Activated CD8-positive, alpha-beta T cell treated with anti-CD3 and anti-CD28 coated beads for 36 hours (primary cell): ENCODE results near the gene BMP7. TPM values are rescaled to one million over a fixed set of nuclear protein-coding genes. Genes with fewer than 3 reads are reported as not detected.

Experiments
- ATAC-seq: fragments of 200-7000 bp; cut with Tn5 transposase; one replicate; pipeline ENCODE4 v1.10.0; 2021; ENCODE audit warnings: mild to moderate bottlenecking, moderate library complexity
- CTCF ChIA-PET: fragments of 350-600 bp; sonication (Branson Sonifier 250); formaldehyde crosslinking; loops from one replicate; lab custom pipeline; 2021; ENCODE audit warnings: antibody characterized with exemption; lab: Charles Lee
- POLR2A ChIA-PET: fragments of 350-600 bp; sonication (Branson Sonifier 250); formaldehyde crosslinking; loops from one replicate; lab custom pipeline; 2021; ENCODE audit warnings: antibody characterized with exemption; lab: Charles Lee
- DNase-seq: peaks from one replicate; pipeline ENCODE4 v3.0.0-alpha.2; 2020
- H3K27ac Mint-ChIP-seq: one replicate; pipeline ENCODE4 v1.8.0; 2021; ENCODE audit warnings: mild to moderate bottlenecking, mixed read lengths
- H3K27me3 Mint-ChIP-seq: one replicate; pipeline ENCODE4 v1.8.0; 2021; ENCODE audit warnings: mixed read lengths
- H3K36me3 Mint-ChIP-seq: one replicate; pipeline ENCODE4 v1.8.0; 2021; ENCODE audit warnings: low read depth, mixed read lengths
- H3K4me1 Mint-ChIP-seq: one replicate; pipeline ENCODE4 v1.8.0; 2021; ENCODE audit warnings: low read depth, mixed read lengths
- H3K4me3 Mint-ChIP-seq: one replicate; pipeline ENCODE4 v1.8.0; 2021; ENCODE audit warnings: mild to moderate bottlenecking, moderate library complexity, mixed read lengths
- H3K9me3 Mint-ChIP-seq: one replicate; pipeline ENCODE4 v1.8.0; 2021; ENCODE audit warnings: mixed read lengths
- intact Hi-C: fragments of 100-400 bp; cut with micrococcal nuclease; formaldehyde crosslinking; loops from one replicate; pipeline ENCODE4 v1.10.0; 2022
- total RNA-seq, 2 experiments: library from RNA; stranded (reverse); gene quantifications; one replicate each; pipeline ENCODE4 v1.2.3, GENCODE V29; 2021
- TF ChIP-seq, protein P1 (sequence below): fragments of 200-600 bp; IDR thresholded peaks from one replicate; pipeline ENCODE4 v1.8.0; 2022; ENCODE audit warnings: antibody characterized with exemption, mild to moderate bottlenecking

Gene BMP7
- total RNA-seq, 2 experiments from 2014 or later, result not detected

DNA sequence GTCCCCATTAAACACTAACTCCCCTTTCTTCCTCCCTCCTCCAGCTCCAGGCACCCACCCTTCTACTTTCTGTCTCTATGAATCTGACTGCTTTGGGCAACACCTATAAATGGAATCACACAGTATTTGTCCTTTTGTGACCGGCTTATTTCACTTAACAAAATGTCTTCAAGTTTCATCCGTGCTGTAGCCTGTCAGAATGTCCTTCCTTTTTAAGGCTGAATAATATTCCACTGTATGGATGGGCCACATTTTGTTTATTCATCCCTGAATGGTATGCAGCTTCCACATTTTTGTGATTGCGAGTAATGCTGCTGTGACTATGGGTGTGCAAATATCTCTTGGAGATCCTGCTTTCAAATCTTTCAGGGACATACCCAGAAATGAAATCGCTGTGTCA is 28.4 kb downstream of the BMP7 start:
- no peaks in the 10 kb centered on the region for H3K36me3 Mint-ChIP-seq

DNA sequence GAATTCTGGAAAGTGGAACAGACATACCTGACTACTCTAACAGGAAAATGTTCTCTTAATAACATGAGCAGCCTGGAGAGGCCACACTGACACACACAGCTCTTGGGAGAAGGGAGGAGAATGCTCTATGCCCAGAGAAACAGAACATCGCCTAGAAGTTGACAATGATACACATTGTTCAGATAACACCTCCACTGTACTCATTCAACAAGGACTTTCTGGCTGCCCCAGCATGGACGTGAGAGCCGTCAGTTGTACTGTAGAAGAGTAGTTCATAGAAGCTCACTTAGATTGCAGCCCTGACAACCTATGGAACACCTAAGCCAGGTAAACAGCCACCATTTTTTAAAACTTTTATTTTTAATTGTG is 28.9 kb downstream of the BMP7 start:
- intact Hi-C loops, result no loop called here
- TF ChIP-seq, protein P1, sequence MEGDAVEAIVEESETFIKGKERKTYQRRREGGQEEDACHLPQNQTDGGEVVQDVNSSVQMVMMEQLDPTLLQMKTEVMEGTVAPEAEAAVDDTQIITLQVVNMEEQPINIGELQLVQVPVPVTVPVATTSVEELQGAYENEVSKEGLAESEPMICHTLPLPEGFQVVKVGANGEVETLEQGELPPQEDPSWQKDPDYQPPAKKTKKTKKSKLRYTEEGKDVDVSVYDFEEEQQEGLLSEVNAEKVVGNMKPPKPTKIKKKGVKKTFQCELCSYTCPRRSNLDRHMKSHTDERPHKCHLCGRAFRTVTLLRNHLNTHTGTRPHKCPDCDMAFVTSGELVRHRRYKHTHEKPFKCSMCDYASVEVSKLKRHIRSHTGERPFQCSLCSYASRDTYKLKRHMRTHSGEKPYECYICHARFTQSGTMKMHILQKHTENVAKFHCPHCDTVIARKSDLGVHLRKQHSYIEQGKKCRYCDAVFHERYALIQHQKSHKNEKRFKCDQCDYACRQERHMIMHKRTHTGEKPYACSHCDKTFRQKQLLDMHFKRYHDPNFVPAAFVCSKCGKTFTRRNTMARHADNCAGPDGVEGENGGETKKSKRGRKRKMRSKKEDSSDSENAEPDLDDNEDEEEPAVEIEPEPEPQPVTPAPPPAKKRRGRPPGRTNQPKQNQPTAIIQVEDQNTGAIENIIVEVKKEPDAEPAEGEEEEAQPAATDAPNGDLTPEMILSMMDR, result no peak
- Mint-ChIP-seq H3K4me3 (no peak overlapping the region), H3K4me1 (no peaks in the 10 kb centered on the region), H3K27ac (no peak overlapping the region), H3K9me3 (no peaks in the 10 kb centered on the region), H3K27me3 (peaks cover 25% of the 10 kb centered on the region), H3K36me3 (no peaks in the 10 kb centered on the region)
- DNase-seq, result no peak
- ChIA-PET CTCF (no interaction called here), POLR2A (no interaction called here)
- no peak for ATAC-seq

More for the DNA sequence above, 28.4 kb downstream of the BMP7 start:
- ChIA-PET CTCF (no interaction called here), POLR2A (no interaction called here)
- DNase-seq (no peak), ATAC-seq (no peak)
- peaks cover 25% of the 10 kb centered on the region for H3K27me3 Mint-ChIP-seq
- intact Hi-C loops, result no loop called here
- H3K4me3 Mint-ChIP-seq, result no peak overlapping the region
- TF ChIP-seq, protein P1, result no peak
- H3K27ac Mint-ChIP-seq, result no peak overlapping the region
- H3K4me1 Mint-ChIP-seq, result no peaks in the 10 kb centered on the region
- no peaks in the 10 kb centered on the region for H3K9me3 Mint-ChIP-seq

DNA sequence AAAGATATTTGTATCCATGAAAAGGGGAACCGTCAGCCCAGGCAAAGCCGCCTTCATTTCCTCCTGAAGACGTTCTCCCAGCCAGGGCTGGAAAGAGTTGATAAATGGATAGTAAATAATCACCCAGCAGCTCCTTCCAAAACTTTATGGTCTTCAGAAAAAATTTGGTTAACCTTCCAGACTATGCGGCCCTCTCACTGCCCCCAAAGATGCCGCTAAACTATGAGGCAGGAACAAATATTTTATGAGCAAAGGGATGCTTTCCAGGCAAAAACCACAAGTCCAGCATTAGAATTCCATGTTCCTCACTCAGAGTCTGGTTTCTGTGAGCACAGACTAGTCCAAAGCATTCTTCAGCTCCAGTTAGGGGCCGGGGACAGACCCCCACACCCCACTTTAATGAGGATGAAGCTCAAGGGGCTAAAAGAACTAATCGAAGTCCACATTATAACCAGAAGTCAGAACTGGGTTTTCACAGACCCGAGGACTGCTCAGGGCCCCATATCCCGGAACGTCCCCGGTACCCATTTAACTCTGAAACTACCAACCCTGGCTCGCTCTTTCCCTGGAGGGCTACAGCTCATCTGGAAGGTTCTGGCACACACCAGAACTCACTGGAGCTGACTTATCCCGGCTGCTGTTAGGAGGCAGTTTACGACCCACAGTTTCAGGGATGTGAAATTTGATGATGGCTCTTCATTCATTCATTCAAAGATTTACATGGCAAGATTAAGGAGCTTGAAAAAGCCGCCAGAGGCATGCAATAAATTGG is 29.4 kb downstream of the BMP7 start:
- TF ChIP-seq, protein P1, result no peak
- intact Hi-C loops, result no loop called here
- H3K9me3 Mint-ChIP-seq, result no peaks in the 10 kb centered on the region
- no peak overlapping the region for H3K4me3 Mint-ChIP-seq
- no peaks in the 10 kb centered on the region for H3K36me3 Mint-ChIP-seq
- ChIA-PET CTCF (no interaction called here), POLR2A (no interaction called here)
- H3K4me1 Mint-ChIP-seq, result no peaks in the 10 kb centered on the region
- peaks cover 25% of the 10 kb centered on the region for H3K27me3 Mint-ChIP-seq
- ATAC-seq, result no peak
- no peak for DNase-seq
- H3K27ac Mint-ChIP-seq, result no peak overlapping the region

DNA sequence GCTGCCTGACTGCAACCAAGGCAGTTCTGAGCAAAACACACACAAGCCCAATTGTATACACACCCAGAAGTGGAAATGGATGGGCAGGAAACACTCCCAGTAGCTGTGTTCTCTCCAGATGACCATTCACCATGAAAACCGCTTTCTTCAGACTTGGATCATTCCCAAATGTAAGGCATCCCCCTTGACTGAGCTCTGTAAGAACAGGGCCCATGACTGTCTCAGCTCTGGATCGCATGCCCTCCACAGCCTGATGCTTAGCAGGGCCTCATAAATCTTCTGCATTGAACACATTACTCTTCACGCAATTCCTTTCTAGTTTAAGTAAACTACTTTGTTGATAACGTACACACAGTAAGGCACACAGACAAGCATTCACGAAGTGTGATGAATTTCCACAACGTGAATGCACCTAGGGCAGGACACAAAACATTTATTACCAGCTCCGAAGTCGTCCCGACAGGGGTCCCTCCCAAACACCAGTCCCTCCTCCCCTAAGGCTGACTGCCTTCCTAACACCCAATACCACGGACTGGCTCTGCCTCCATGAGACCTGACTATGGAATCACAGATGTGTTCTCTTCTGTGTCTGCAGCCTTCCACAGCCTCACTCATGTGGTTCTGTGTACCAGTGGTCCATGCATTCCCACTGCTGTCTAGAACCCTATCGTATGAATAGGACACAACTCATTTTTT is 31.7 kb downstream of the BMP7 start:
- CTCF ChIA-PET, result no interaction called here
- no peaks in the 10 kb centered on the region for H3K4me1 Mint-ChIP-seq
- intact Hi-C loops, result no loop called here

More for the DNA sequence above, 31.7 kb downstream of the BMP7 start:
- ATAC-seq (no peak), DNase-seq (no peak)
- Mint-ChIP-seq H3K4me3 (no peak overlapping the region), H3K36me3 (no peaks in the 10 kb centered on the region), H3K27ac (no peak overlapping the region), H3K27me3 (peaks cover 25% of the 10 kb centered on the region), H3K9me3 (no peaks in the 10 kb centered on the region)
- POLR2A ChIA-PET, result no interaction called here
- TF ChIP-seq, protein P1, result no peak
